GM12864 (cell line): ENCODE measurements around the gene THY1.

Experiments
- DNase-seq: peaks from one replicate; pipeline ENCODE4 v3.0.0-alpha.2; 2011; ENCODE audit warnings: low read depth
- H3K4me3 ChIP-seq: 2 replicates; pipeline ENCODE4 v1.5.1; 2011; ENCODE audit warnings: mild to moderate bottlenecking, low read depth, low read length, control low read depth
- CTCF ChIP-seq: IDR thresholded peaks from 2 replicates; pipeline ENCODE4 v1.5.1; 2011; ENCODE audit warnings: low read depth, mild to moderate bottlenecking, moderate library complexity, low read length, control low read depth, inconsistent platforms; ENCODE audit errors: missing control alignments

The THY1 gene

GRCh38 chr11:119418759-119419158 is 4.2 kb downstream of the THY1 start:
- DNase-seq = no peak
- H3K4me3 ChIP-seq = no peak overlapping the region
- TF ChIP-seq CTCF = no peak

- no peak overlapping the region for H3K4me3 ChIP-seq
- no peak for DNase-seq
- no peak for TF ChIP-seq CTCF
These were observed 5.0 kb downstream of the THY1 start for GRCh38 chr11:119417726-119418540.

GRCh38 chr11:119416606-119417580 is 6.1 kb downstream of the THY1 start:
- H3K4me3 ChIP-seq = no peak overlapping the region
- no peak for TF ChIP-seq CTCF
- no peak for DNase-seq

- DNase-seq = no peak
- no peak for TF ChIP-seq CTCF
- H3K4me3 ChIP-seq = no peak overlapping the region
These were observed 7.0 kb downstream of the THY1 start for GRCh38 chr11:119415966-119416365.

- no peak for DNase-seq
- H3K4me3 ChIP-seq = no peak overlapping the region
- no peak for TF ChIP-seq CTCF
These were observed 7.5 kb downstream of the THY1 start for GRCh38 chr11:119415517-119415916.

GRCh38 chr11:119414734-119415133 is 8.2 kb downstream of the THY1 start:
- no peak overlapping the region for H3K4me3 ChIP-seq
- DNase-seq = no peak
- no peak for TF ChIP-seq CTCF
